DLD1 (cell line): Measurements from ENCODE around the gene LLGL2.
"Not testable (repeated sequence)": the region's sequence is repeated elsewhere in the genome, so short reads cannot be mapped to it uniquely, and the experiment has no call there.

Experiments
- in situ Hi-C: cut with HindIII; loops from 2 replicates; pipeline ENCODE4 v1.10.0; 2017; ENCODE audit warnings: low sequenced_read_pairs

LLGL2 gene, protein sequence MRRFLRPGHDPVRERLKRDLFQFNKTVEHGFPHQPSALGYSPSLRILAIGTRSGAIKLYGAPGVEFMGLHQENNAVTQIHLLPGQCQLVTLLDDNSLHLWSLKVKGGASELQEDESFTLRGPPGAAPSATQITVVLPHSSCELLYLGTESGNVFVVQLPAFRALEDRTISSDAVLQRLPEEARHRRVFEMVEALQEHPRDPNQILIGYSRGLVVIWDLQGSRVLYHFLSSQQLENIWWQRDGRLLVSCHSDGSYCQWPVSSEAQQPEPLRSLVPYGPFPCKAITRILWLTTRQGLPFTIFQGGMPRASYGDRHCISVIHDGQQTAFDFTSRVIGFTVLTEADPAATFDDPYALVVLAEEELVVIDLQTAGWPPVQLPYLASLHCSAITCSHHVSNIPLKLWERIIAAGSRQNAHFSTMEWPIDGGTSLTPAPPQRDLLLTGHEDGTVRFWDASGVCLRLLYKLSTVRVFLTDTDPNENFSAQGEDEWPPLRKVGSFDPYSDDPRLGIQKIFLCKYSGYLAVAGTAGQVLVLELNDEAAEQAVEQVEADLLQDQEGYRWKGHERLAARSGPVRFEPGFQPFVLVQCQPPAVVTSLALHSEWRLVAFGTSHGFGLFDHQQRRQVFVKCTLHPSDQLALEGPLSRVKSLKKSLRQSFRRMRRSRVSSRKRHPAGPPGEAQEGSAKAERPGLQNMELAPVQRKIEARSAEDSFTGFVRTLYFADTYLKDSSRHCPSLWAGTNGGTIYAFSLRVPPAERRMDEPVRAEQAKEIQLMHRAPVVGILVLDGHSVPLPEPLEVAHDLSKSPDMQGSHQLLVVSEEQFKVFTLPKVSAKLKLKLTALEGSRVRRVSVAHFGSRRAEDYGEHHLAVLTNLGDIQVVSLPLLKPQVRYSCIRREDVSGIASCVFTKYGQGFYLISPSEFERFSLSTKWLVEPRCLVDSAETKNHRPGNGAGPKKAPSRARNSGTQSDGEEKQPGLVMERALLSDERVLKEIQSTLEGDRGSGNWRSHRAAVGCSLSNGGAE

DNA sequence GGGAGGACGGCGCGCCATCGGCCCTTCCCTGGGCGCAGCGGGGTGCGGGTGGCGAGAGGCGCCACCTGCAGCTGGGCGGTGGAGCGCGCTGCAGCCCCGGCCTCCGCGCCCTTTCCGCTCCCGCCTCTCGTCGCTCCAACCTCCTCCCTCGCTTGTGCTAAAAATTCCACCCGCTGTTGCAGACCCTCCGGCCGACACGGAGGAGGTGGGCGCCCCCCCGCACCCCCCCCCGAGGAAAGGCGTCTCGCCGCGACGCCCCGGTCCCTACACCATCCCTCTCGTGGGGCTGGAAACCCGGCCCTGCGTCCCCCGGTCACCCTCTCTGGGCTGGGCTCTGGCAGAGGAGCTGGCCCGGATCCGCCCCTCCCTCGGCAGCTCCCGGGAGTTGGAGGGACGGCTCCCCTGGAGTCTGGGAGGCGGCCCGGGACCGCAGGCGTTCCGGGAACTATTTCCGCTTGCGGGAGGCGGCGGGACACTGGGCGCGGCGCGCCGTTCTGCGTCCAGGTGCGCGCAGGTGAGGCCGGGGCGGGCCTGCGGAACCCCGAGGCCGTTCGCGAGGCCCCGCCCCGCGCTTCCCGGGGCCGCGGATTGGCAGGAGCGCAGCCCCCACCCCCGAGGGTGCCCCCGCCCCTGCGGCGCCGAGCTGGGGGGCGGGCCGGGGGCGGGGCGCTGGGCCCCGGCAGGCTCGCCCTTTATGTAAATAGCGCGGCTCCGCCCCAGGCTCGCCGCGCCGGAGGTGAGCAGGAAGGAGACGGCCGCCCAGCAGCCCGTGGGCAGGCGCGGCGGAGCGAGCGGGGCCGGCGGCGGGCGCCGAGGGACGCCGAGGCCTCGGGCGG is at the start of gene LLGL2:
LLGL2 (plus strand) TSS at position 728 of the 836 bp plus-strand sequence. CDS start 17,730 bp downstream, outside the sequence.
- in situ Hi-C loops = no loop called here

DNA sequence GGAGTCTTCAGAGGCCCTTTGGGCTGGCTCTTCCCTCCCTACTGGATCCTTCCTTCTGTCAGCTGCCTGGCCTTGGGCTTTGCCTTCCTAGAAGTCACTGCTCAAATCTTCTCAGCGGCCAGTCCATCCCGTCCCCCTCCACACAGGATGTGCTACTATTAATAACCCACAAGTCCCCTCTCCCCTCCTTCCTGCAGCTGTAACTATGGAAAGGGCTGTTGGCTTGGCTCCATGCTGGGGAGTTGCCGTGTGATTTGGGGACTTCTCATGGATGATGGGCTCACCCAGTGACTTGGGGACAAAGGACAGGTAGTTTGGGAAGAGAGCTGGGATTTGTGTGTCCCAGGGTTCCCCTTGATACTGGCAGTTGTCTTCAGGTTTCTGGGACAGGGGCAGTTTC is 49.6 kb upstream of the LLGL2 start:
- in situ Hi-C loops = no loop called here

DNA sequence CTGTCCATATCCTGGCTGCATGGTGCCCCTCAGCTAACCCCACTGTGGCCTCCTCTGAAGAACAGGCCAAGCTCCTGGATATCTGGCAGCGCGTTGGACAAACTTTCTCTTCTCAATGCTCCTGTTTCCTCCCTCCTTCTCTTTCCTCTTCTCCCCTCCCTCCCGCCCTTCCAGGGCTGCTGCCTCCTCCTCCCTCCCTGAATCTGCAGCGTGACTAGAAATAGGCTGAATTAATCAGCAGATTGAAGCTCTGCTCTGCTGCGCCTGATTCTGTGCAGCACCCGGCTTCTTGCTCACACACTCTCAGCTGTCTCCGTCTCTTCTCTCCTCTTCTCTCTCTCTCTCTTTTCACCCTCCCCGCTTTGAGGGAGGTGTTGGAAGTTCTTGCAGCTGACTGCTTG is 49.2 kb upstream of the LLGL2 start:
- in situ Hi-C loops = no loop called here

DNA sequence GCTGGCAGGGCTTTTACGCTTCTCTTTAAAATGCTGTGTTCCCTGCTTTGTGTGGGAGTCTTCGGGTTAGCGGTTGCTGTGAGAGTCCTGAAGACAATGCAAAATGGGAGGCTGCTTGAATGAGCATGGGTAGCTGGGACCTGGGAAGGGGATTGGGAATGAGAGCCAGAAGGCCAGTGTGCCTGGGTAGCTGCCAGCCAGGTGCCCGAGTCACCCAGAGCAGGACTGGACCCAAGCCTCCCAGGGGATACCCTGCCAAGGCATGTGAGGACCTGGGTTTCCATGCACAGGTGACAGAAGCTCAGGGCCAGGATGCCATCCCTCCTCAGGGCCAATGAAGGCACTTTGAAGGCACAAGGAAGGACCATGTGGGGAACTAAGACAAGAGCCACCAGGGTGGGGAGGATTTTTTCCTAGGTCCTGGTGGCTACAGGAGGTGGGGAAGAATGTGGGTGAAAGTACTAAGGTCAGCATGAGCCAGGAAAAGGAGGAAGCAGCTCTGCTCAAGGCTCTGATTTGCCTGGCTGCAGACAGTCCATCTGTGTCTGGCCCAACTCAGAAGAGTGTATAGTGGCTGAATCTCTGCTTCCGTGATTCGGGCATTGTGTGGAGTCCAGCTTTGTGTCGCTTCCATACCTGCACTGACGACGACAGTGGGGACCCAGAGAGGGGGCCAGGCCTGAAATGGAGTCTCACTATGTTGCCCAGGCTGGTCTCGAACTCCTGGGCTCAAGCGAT is 48.6 kb upstream of the LLGL2 start:
- in situ Hi-C loops = no loop called here

DNA sequence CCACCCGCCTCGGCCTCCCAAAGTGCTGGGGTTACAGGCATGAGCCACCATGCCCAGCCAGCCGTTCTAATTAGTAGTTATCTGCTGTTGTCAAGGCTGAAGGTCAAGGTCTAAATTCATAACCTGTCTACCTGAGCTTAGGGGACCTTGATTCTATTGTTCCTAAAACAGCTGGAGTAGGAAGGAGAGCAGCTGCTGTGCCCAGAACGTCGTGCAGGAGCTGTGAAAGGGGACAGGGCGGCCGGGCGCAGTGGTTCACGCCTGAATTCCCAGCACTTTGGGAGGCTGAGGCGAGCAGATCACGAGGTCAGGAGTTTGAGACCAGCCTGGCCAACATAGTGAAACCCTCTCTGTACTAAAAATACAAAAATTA is 48.0 kb upstream of the LLGL2 start:
- in situ Hi-C loops = not testable (repeated sequence)

DNA sequence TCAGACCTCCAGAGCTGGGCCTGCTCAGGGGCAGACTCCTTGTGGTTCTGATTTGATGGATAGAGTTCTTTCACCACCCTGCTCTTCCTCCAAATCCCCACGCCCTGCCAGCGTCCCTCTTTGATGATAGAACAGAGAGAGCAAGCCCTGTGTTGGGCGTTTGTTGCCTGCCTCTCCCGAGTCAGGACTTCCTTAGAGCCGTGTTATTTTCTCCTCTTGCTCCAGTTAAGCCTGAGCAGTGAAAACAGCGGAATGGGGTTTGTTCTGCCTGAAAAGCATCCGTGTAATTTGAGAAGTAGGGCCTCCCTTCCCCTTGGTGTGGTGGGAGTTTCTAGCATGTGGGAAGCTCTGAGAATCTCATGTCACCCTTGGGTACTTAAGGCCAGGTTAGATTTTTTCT is 47.0 kb upstream of the LLGL2 start:
- in situ Hi-C loops = no loop called here

DNA sequence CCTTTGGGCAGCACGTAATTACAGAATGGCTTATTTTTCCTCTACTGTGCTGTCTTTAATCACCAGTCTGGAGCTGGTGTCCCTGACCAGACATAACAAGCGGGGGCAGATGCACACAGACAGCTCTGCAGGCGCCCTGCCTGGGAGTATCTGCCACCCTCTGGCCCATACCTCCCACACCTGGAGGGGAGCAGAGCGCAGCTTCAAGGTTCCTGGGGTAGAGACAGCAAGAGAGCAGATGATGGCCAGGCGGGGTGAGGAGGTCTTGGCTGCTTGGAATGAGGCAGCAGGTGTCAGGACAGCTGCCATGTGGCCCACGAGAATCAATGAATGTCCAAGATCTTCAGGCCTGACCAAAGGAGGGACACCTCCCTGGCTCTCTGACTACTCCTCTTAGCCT is 45.2 kb upstream of the LLGL2 start:
- in situ Hi-C loops = no loop called here

DNA sequence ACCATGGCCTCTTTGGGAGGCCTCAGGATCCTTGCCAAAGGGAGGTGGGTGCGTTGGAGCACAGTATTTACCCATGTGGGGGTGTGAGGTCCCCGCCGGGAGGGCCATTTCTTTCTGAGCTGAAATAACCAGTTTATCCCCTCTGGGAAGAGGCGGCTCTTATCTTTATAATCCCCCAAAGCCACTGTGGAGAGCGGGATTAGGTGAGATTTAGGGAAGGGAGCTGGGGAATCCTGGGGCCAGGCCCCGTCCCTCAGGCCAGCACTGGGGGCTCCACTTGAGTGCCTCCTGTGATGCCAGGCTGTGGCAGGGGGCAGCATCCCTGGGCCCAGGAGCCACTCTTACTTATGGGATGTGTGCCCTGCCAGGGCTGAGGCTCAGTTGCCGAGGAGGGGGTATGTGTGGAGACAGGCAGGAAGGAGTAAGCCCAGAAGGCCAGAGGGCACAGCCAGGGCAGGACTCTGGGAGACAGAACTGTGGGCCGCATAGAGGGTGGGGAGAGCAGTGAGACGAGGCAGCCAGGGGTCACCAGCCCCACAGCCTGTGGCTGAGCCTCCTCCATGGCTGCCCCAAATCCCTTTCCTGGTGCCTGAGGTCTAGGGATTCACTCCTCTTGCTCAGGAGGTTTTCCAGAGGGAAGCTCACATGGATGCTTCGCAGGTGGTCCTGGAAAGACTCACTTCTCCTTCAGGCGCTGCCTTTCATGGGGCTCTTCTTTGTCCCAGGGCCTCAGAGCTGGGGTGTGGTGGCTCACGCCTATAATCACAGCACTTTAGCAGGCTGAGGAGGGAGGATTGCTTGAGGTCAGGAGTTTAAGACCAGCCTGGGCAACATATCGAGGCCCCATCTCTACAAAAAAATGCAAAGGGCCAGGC is 44.1 kb upstream of the LLGL2 start:
- in situ Hi-C loops = no loop called here

DNA sequence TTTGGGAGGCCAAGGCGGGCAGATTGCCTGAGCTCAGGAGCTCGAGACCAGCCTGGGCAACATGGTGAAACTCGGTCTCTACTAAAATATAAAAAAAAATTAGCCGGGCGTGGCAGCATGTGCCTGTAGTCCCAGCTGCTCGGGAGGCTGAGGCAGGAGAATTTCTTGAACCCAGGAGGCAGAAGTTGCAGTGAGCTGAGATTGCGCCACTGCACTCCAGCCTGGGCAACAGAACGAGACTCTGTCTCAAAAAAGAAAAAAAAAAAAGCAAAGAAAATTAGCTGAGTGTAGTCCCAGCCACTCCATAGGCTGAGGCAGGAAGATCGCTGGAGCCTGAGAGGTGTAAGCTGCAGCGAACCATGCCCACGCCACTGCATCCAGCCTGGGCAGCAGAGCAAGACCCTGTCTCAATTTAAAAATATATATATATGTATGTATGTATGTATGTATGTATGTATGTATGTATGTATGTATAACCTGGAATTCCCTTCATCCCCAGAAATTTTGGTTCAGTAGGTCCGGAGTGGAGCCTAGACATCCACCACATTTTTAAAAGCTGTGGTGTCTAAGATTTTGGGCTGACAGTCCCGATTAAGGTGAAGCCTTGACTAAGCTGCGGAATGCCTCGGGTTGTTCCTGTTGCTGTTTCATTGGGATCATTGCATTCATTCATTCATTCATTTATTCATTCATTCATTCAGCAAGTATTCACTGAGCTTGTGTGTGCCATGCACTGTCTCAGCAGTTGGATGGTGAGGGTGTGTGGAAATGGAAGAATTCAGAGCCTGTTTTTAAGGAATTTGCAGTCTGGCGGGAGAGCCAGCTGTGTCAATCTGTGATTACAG is 43.2 kb upstream of the LLGL2 start:
- in situ Hi-C loops = no loop called here

DNA sequence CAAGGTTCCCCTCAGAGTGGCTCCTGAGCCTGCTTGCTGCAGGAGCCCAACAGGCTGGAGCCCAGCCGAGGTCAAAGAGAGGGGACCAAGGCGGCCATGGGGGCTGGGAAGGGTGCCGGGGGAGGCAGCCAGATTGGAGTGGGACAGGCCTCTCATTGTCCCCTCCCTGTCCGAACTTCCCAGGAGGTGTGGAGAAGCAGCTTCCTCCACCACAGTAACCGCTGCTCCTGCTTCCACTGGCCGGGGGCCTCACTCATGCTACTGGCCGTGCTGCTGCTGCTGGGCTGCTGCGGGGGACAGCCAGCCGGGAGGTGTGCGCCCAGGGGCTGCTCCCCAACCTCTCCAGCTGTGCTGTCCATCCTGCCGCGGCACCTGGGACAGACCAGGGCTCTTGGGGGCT is 39.8 kb upstream of the LLGL2 start:
- in situ Hi-C loops = no loop called here

DNA sequence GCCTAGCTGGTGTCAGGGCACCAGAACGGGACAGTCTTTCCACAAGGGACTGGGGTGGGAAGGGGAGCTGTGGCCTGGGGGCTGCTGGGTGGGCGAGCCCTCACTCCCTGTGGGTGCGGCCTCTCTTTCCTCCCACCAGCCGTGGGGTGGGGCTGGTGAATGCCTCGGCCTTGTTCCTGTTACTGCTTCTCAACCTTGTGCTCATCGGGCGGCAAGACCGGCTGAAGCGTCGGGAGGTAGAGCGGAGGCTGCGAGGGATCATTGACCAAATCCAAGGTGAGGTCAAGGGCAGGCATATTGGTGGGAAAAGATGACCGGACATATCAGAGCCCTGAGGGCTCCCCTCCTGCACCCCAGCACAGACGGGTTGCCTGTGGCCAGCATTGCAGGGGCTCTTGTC is 39.3 kb upstream of the LLGL2 start:
- in situ Hi-C loops = no loop called here

DNA sequence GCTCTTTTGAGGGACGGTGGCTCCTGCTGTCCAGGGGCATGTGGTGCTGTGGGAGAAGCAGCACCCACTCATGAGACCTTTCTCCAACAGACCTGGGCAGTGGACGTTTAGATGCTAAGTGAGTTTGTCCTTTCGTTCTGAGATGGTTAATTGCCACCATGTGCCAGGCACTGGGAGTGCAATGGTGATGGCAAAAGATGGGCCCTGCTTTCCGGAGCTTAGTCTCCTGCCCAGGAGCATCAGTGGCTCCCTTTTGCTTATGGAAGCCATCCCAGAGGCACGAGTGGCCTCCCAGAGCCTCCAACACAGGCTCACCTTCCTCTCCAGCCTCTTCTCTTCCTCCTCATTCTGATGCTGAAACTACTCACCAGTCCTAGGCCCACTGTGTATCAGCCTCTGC is 38.5 kb upstream of the LLGL2 start:
- in situ Hi-C loops = no loop called here

DNA sequence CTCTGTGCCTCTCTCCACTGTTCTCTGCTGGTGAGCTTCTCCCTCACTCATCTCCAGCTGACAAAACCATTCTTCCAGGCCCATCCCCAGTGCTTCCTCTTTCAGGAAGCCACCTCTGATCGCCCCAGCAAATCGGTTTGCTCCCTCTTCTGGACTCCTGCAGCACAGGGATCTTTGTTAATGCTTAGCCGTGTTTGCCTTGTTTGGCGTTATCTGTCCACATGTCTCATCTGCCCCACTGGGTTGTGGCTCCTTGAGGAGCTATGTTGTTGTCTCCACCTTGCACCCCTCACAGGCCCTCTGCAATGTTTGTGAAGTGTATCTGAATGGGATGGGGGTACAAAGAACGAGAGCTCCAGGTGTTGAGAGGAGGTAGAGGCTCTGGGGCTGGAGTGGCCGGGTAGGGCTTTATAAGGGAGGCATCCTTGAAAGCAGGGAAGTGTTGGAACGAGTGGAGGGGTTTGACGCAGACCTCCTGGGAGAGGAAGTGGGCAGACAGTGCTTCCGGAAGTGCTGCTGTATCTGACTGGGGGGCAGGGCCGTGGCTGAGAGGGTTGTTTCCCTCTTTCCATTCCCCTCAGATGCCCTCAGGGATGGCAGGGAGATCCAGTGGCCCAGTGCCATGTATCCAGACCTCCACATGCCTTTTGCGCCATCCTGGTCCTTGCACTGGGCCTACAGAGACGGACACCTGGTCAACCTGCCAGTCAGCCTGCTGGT is 38.0 kb upstream of the LLGL2 start:
- in situ Hi-C loops = no loop called here

DNA sequence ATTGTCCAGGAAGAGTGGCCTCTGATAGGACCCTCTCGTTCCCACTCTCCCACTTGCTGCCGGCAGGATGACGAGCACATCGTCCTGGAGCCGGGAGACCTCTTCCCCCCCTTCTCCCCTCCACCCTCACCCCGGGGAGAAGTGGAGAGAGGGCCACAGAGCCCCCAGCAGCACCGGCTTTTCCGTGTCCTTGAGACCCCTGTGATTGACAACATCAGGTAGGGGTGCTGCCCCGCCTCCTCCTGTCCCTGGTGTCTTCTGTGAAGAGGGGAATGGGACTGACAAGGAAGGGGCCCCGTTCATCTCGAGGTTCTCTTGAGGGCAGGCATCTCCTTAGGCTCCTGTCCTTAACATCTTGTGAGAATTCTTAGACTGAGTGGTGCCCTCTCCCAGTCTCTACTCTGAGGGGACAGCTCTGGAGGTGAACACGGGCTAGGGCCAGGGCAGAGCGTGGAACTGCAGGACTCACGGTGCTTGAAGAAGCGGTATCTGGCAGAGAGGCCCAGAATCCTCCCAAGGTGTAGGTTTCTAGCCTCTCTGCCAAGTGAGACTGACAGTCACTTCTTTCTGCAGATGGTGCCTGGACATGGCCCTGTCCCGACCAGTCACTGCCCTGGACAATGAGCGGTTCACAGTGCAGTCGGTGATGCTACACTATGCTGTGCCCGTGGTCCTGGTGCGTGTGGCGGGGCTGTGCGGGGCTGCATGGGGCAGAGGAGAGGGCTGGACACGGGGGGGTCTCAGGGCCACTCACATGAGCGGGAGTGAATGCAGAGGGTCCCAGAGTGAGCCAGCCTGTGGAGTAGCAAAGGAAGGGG is 36.6 kb upstream of the LLGL2 start:
- in situ Hi-C loops = no loop called here

DNA sequence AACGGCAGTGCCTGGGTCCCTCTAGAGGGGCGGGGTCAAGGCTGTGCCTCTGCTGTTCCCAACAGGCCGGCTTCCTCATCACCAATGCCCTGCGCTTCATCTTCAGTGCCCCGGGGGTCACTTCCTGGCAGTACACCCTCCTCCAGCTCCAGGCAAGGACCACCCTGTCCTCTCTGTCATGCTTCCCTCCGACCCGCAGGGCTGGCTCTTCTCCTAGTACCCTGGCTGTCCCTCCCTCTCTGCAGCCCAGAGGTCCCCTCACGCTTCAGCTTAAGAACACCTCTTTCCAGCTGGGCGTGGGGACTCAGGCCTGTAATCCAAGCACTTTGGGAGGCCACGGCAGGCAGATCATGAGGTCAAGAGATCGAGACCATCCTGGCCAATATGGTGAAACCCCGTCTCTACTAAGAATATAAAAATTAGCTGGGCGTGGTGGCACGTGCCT is 36.0 kb upstream of the LLGL2 start:
- in situ Hi-C loops = no loop called here

DNA sequence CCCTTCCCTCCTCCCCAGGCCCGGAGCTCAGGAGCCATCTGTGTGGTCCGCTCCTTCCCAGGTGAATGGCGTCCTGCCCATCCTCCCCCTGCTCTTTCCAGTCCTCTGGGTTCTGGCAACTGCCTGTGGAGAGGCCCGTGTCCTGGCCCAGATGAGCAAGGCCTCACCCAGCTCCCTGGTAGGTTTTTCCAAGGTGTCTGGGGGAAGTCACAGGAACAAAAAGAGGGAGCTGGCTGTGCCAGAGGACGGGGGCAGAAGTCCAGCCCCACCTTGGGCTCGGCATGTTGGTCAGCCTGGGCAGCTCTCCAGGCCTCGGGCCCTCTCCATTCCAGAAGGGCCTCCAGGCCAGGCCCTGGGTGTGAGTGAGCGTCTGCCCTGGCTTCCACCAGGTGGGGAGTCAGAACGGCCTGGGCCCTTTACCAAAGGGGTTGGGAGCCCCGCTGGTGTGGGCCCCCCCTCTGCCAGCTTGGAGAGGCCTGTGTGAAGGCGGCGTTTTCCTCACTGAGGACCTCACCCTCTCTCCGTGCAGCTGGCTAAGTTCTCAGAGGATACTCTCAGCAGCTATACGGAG is 35.2 kb upstream of the LLGL2 start:
- in situ Hi-C loops = no loop called here
